Smooth muscle cell (in vitro differentiated cells): ENCODE results near the gene SCMH1. TPM values are rescaled to one million over a fixed set of nuclear protein-coding genes. Genes with fewer than 3 reads are reported as not detected.

Source experiments
- DNase-seq: peaks from one replicate; lab custom pipeline; 2025; ENCODE audit not compliant: unreplicated experiment; lab: John Stamatoyannopoulos, UW
- H2AFZ ChIP-seq: fragments of 200-600 bp; sonication (generic); 2 replicates; pipeline ENCODE4 v1.6.0; 2016; ENCODE audit warnings: antibody characterized with exemption, low read depth, mild to moderate bottlenecking
- H3F3A ChIP-seq: fragments of 200-600 bp; sonication (generic); 2 replicates; pipeline ENCODE4 v1.6.0; 2017; ENCODE audit warnings: antibody characterized with exemption, low read depth
- H3K27ac ChIP-seq: fragments of 200-600 bp; sonication (generic); 2 replicates; pipeline ENCODE4 v1.5.1; 2016; ENCODE audit warnings: low read depth, mild to moderate bottlenecking
- H3K27me3 ChIP-seq: fragments of 200-600 bp; sonication (generic); 2 replicates; pipeline ENCODE4 v1.6.1; 2016; ENCODE audit warnings: low read depth, mild to moderate bottlenecking
- H3K36me3 ChIP-seq: fragments of 200-600 bp; sonication (generic); 2 replicates; pipeline ENCODE4 v1.5.1; 2016; ENCODE audit warnings: low read depth
- H3K4me1 ChIP-seq: fragments of 200-600 bp; sonication (generic); 2 replicates; pipeline ENCODE4 v1.5.1; 2016; ENCODE audit warnings: low read depth
- H3K4me2 ChIP-seq: fragments of 200-600 bp; sonication (generic); 2 replicates; pipeline ENCODE4 v1.6.0; 2016; ENCODE audit warnings: mild to moderate bottlenecking
- H3K4me3 ChIP-seq: fragments of 200-600 bp; sonication (generic); 2 replicates; pipeline ENCODE4 v1.5.1; 2016; ENCODE audit warnings: mild to moderate bottlenecking
- H3K79me2 ChIP-seq: fragments of 200-600 bp; sonication (generic); 2 replicates; pipeline ENCODE4 v1.6.0; 2016; ENCODE audit warnings: low read depth, mild to moderate bottlenecking
- H3K9ac ChIP-seq: fragments of 200-600 bp; sonication (generic); 2 replicates; pipeline ENCODE4 v1.6.0; 2016; ENCODE audit warnings: low read depth
- H3K9me3 ChIP-seq: fragments of 200-600 bp; sonication (generic); replicated peaks from 2 replicates; pipeline ENCODE4 v1.5.1; 2016; ENCODE audit warnings: low read depth
- H4K20me1 ChIP-seq: fragments of 200-600 bp; sonication (generic); 2 replicates; pipeline ENCODE4 v1.6.0; 2016; ENCODE audit warnings: low read depth
- WGBS: methylation state at CpG from one replicate; pipeline ENCODE4 v1.1.7; 2016; ENCODE audit warnings: low lambda C conversion rate; 5-methylcytosine and 5-hydroxymethylcytosine counted together
- polyA plus RNA-seq: library from polyadenylated mRNA; unstranded; fragments of >200 nt; fragmentation: Nextera tagmentation; extraction: Ambion mirVana; gene quantifications from 2 replicates; pipeline ENCODE4 v1.2.1, GENCODE V29; 2016
- total RNA-seq: library from RNA; depleted of rRNA; stranded (reverse); fragments of >200 nt; gene quantifications from 2 replicates; pipeline ENCODE4 v1.2.3, GENCODE V29; 2014
- TF ChIP-seq, protein P1 (sequence below): fragments of 200-600 bp; sonication (generic); IDR thresholded peaks from 2 replicates; pipeline ENCODE4 v1.5.1; 2017; ENCODE audit warnings: borderline replicate concordance, mild to moderate bottlenecking, antibody characterized with exemption; ENCODE audit not compliant: insufficient read depth, poor library complexity, severe bottlenecking

SCMH1 gene
- total and polyA plus RNA-seq, 2 experiments from 2014 or later, result 24.0 to 46.4 TPM

DNA sequence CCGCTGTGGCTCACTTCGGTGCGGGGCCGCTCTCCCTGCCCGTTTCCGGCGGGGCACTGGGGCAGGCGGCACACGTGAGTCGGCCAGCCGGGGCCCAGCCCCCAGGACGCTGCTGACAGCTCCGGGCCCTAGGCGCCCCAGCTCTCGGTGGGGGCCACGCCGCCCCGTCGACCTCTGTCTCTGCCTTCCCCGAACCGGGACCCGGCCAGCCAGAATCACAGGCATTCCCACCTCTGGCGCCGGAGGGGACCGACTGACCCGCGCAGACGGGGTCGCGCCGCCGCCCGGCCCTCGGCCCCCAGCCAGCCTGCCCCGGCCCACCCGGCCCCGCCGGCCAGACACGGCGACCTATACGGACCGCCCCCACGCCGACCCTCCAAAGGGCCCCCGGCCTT lies 755 bp downstream of the SCMH1 start:
- peaks cover 6% of the 10 kb centered on the region for H3F3A ChIP-seq
- H3K4me1 ChIP-seq, result peaks cover 17% of the 10 kb centered on the region
- H3K79me2 ChIP-seq, result peaks cover 34% of the 10 kb centered on the region
- H3K9me3 ChIP-seq, result no peaks in the 10 kb centered on the region
- peak overlapping the region; percentile 90 for H3K4me2 ChIP-seq
- peak overlapping the region; percentile 71 for H3K27ac ChIP-seq
- DNase-seq, result peak; percentile 49
- H3K9ac ChIP-seq, result peak overlapping the region; percentile 84
- H3K27me3 ChIP-seq, result no peaks in the 10 kb centered on the region
- TF ChIP-seq, protein P1, sequence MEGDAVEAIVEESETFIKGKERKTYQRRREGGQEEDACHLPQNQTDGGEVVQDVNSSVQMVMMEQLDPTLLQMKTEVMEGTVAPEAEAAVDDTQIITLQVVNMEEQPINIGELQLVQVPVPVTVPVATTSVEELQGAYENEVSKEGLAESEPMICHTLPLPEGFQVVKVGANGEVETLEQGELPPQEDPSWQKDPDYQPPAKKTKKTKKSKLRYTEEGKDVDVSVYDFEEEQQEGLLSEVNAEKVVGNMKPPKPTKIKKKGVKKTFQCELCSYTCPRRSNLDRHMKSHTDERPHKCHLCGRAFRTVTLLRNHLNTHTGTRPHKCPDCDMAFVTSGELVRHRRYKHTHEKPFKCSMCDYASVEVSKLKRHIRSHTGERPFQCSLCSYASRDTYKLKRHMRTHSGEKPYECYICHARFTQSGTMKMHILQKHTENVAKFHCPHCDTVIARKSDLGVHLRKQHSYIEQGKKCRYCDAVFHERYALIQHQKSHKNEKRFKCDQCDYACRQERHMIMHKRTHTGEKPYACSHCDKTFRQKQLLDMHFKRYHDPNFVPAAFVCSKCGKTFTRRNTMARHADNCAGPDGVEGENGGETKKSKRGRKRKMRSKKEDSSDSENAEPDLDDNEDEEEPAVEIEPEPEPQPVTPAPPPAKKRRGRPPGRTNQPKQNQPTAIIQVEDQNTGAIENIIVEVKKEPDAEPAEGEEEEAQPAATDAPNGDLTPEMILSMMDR, result no peak
- H2AFZ ChIP-seq, result peak overlapping the region; percentile 89
- H4K20me1 ChIP-seq, result peaks cover 42% of the 10 kb centered on the region
- no peaks in the 10 kb centered on the region for H3K36me3 ChIP-seq
- peak overlapping the region; percentile 87 for H3K4me3 ChIP-seq
- 0% methylated on average over 35 of the region's 45 CpGs for WGBS

DNA sequence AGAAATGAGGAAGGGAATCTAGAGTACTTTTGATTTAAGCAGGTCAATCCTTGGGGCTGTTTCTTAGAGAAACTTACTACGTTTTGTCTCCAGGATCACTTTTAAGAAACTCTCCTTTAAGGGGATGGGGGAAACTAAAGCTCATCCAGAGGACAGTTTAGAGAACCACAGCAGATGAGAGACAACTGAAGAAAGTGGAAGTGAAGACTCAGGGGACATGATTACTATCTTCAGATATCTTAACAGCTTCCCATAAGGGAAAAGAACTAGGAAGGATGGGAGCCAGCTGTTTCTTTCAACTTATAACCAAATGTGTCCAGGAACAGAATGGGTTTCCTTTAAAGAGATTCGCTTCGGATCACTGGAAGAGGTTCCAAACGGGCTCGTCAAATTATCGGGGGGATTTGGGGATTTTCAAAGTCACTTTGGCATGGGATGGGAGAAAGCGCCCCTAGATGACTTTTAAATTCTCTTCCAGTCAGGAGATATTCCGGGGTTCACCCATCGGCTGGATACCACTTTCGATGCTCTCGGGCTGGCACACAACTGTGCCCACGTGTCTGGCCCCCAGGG lies 1.2 kb downstream of the SCMH1 start:
- Histone ChIP-seq H3K79me2 (peaks cover 39% of the 10 kb centered on the region), H3K4me3 (peak overlapping the region; percentile 87), H3K27ac (peak overlapping the region; percentile 71), H3F3A (peaks cover 6% of the 10 kb centered on the region), H3K9me3 (no peaks in the 10 kb centered on the region), H3K27me3 (no peaks in the 10 kb centered on the region), H3K4me2 (peak overlapping the region; percentile 90), H3K4me1 (peaks cover 17% of the 10 kb centered on the region), H2AFZ (peak overlapping the region; percentile 89), H3K36me3 (no peaks in the 10 kb centered on the region), H4K20me1 (peaks cover 47% of the 10 kb centered on the region), H3K9ac (peak overlapping the region; percentile 84)
- 13% methylated on average over 12 of the region's 12 CpGs for WGBS
- TF ChIP-seq, protein P1, result no peak
- DNase-seq, result no peak

DNA sequence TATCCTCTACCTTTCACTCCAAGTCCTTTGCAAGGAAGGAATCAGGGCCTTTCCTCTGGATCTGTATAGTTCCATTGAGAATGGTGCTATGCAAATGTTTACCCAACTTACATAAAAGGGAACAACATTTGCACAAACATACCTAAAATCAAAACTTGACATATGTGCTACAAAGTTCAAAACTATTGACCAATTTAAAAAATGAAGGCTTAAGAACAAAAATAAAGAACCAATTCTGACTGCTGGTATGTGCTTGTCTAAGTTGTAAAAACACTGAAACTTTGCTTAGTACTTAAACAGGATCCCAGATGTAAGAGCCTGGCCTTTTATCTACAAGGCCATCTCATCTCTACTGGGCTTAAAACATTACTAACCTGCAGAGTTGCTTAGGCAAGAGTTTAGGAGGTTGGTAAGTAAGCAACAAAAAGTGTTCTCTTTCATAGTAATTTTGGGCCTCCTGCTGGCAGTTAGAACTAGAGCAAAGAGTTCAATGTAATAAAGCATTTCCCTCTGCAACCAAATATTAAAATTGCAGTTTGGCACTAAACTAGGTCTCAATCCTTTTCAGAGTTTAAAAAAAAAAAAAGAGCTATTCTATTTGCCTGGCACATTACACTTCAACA lies 2.0 kb downstream of the SCMH1 start:
- DNase-seq, result no peak
- H2AFZ ChIP-seq, result no peak overlapping the region
- H3K9ac ChIP-seq, result no peak overlapping the region
- no peaks in the 10 kb centered on the region for H3K27me3 ChIP-seq
- peak overlapping the region; percentile 87 for H3K4me3 ChIP-seq
- H3K4me1 ChIP-seq, result peaks cover 17% of the 10 kb centered on the region
- peaks cover 50% of the 10 kb centered on the region for H4K20me1 ChIP-seq
- peak overlapping the region; percentile 90 for H3K4me2 ChIP-seq
- peaks cover 6% of the 10 kb centered on the region for H3F3A ChIP-seq
- H3K27ac ChIP-seq, result peak overlapping the region; percentile 71
- H3K9me3 ChIP-seq, result no peaks in the 10 kb centered on the region
- H3K36me3 ChIP-seq, result no peaks in the 10 kb centered on the region
- H3K79me2 ChIP-seq, result peaks cover 45% of the 10 kb centered on the region
- TF ChIP-seq, protein P1, result peak; percentile 10
